Measurements from ENCODE around the gene PRSS58.
A peak's percentile ranks its signal among the peaks of the same experiment; 100 is the strongest.

Gene PRSS58

DNA sequence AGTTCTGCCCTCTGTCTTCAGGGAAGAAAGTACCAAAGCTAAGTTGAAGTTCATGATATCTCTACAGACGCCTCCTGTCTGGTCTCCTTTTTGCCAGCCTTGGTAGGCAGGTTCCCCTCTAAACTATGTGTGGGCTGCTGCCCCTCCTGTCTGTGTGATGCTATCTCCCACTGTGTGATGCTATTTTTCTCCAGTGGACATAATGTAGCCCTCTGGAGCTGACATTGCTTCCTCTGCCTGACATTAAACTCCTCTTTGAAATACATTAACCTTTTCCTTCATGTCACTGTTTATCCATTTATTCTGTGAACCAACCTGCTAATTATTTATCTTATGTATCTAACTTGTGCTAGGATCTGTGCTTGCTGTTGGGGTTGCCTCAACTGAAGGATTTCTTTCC, at the start of gene PRSS58:
Gene PRSS58 (minus strand): TSS at position 101 of the 400 bp plus-strand sequence. CDS start 351 bp downstream, outside the sequence.
- Histone ChIP-seq H3K4me3 (no peak within 1 kb of the TSS), H3K27ac (no peak within 1 kb of the TSS)

GRCh38 chr7:142307246-142307900, 49.5 kb upstream of the PRSS58 start:
- H3K4me3 ChIP-seq, result no peak overlapping the region
- no peak overlapping the region for H3K27ac ChIP-seq

- Histone ChIP-seq H3K27ac (no peak overlapping the region), H3K4me3 (no peak overlapping the region)
Observed at GRCh38 chr7:142303650-142304049, 45.8 kb upstream of the PRSS58 start.

- H3K27ac ChIP-seq, result no peak overlapping the region
- no peak overlapping the region for H3K4me3 ChIP-seq
Observed at GRCh38 chr7:142301923-142302550, 44.2 kb upstream of the PRSS58 start.

- H3K4me3 ChIP-seq, result no peak overlapping the region
Observed at GRCh38 chr7:142301299-142301698, 43.4 kb upstream of the PRSS58 start.

DNA sequence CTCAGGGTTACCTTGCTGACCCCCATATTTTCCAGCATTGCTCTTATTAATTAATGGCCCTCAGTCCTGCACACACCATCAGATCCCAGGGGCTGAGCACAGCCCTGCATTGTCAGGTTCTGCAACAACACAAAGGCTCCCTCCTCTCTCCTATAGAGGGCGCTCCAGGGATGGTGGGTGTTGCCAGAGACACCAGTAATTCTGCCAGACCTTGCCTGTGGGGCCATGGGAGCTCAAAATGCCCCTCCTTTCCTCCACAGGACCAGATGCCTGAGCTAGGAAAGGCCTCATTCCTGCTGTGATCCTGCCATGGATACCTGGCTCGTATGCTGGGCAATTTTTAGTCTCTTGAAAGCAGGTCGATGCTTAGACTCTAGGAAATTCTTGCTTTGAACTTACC, 42.8 kb upstream of the PRSS58 start:
- Histone ChIP-seq H3K4me3 (no peak overlapping the region), H3K27ac (peak overlapping the region in 1 of 21 experiments; percentile 4)

More at GRCh38 chr7:142301299-142301698, 43.4 kb upstream of the PRSS58 start:
- peak overlapping the region in 1 of 21 experiments; percentile 4 for H3K27ac ChIP-seq

DNA sequence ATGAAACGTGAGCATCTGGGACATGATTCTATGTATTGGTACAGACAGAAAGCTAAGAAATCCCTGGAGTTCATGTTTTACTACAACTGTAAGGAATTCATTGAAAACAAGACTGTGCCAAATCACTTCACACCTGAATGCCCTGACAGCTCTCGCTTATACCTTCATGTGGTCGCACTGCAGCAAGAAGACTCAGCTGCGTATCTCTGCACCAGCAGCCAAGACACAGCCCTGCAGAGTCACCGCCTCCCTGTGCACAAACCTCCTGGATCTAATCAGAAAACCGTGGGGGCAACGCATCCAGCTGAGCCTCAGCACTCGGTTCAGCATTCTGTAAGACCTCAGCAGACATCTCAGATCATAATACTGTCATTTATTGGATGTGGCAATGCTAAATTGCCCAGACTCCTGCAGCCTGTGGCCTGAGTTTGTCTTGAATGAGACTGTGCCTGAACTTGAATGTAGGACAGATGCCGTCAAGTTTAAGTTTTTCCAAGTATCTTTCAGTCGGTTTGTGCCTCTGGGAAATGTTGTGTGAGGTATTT, 41.5 kb upstream of the PRSS58 start:
- H3K4me3 ChIP-seq, result no peak overlapping the region

GRCh38 chr7:142298627-142299026, 40.8 kb upstream of the PRSS58 start:
- Histone ChIP-seq H3K4me3 (no peak overlapping the region), H3K27ac (no peak overlapping the region)

More for the DNA sequence above, 41.5 kb upstream of the PRSS58 start:
- H3K27ac ChIP-seq, result no peak overlapping the region

DNA sequence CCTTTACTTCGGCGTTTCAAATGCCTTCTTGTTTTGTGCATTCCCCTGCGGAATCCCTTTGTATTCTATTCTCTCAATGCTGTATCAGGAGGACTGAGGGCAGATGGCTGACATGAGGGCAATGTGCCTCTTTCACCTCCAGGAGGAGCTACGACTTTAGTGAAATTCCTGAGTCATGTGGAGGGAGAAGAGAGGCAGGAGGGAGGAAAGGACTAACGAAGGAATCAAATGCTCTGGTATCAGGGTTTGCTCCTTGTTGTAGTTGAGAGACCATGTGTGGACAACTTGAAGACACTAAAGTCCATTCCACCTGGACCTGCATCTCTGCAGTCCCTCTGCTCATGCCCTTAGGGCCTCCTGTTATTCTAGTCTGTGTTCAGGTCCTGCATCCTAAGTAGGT, 40.2 kb upstream of the PRSS58 start:
- no peak overlapping the region for H3K4me3 ChIP-seq
- H3K27ac ChIP-seq, result no peak overlapping the region

- H3K4me3 ChIP-seq, result no peak overlapping the region
- no peak overlapping the region for H3K27ac ChIP-seq
Observed at GRCh38 chr7:142280263-142280662, 22.4 kb upstream of the PRSS58 start.

GRCh38 chr7:142279601-142280000, 21.7 kb upstream of the PRSS58 start:
- Histone ChIP-seq H3K27ac (no peak overlapping the region), H3K4me3 (no peak overlapping the region)

DNA sequence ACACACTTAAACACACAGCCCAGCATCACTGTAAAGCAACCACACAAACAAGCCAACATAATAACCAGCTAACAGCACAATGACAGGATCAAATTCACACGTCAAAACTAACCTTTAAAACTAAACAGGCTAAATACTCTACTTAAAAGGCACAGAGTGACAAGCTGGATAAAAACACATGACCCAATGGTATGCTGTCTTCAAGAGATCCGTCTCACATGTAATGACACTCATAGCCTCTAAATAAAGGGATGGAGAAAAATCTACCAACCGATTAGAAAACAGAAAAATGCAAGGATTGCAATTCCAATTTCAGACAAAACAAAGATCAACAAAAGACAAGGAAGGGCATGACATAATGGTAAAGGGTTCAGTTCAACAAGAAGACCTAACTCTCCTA, 17.2 kb upstream of the PRSS58 start:
- H3K27ac ChIP-seq, result no peak overlapping the region
- no peak overlapping the region for H3K4me3 ChIP-seq

DNA sequence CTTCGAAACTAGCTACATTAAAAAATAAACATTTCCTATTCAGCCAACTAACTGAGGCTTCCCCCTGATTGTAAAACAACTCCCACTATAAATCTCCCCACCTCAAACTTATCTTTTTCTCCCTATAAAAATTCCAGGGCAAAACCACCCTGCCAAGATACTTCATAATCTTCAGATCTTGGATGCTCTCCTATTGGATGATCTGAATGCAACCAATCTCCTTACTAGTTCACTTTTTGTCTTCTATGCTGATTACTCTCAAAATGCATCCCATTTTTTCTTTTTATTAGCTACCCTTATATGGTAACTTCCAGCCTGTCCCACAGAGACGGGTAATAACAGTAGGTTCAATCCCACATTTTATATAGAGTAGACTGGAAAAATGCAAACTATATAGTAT, 15.0 kb upstream of the PRSS58 start:
- no peak overlapping the region for H3K4me3 ChIP-seq
- no peak overlapping the region for H3K27ac ChIP-seq

DNA sequence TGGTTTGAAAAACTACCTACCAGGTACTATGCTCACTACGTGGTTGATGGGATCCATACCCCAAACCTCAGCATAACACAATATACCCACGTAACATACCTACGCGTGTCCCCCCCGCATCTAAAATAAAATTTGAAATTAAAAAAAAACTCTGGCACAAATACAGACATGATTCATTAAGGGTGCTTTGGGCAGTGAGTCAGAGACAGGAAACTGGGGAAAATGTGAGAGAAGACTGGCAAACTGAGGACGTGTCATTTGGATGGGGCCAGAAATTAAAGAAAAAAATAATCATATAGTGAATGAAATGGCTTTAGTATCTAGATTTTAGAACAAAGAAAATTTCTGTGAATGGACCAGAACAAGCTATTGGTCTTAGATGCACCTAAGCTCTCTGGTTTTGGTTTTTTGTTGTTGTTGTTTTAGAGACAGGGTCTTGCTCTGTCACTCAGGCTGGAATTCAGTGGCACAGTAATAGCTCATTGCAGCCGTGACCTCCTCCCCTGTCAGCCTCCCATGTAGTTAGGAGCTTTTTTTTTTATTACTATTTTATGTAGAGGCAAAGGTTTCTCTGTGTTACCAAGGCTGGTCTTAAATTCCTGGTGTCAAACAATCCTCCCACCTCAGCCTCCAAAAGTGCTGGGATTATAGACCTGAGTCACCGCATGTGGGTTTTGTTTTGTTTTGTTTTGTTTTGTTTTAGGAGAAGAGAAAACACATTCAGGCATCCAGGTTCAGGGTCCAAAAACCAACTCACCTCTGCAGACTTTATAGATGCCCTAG, 5.9 kb upstream of the PRSS58 start:
- no peak overlapping the region for H3K27ac ChIP-seq
- no peak overlapping the region for H3K4me3 ChIP-seq

GRCh38 chr7:142250705-142251104, 7.2 kb downstream of the PRSS58 start:
- H3K27ac ChIP-seq, result no peak overlapping the region
- H3K4me3 ChIP-seq, result no peak overlapping the region

DNA sequence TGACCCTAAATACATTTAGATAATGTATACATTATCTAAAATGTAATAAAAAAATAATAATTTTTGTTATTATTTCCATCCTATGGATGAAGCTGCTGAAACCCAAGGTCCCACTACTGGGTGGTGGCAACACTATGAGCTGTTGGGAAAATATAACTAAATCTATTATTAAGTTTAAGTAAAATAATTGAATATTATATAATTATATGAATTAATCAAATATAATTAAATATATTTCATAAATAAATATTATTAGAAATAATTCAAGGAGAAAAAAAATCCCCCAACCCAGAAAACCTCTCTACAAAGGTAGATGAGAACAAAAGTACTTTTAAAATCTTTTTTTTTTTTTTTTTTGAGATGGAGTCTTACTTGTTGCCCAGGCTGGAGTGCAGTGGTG, 7.9 kb downstream of the PRSS58 start:
- H3K27ac ChIP-seq, result no peak overlapping the region

DNA sequence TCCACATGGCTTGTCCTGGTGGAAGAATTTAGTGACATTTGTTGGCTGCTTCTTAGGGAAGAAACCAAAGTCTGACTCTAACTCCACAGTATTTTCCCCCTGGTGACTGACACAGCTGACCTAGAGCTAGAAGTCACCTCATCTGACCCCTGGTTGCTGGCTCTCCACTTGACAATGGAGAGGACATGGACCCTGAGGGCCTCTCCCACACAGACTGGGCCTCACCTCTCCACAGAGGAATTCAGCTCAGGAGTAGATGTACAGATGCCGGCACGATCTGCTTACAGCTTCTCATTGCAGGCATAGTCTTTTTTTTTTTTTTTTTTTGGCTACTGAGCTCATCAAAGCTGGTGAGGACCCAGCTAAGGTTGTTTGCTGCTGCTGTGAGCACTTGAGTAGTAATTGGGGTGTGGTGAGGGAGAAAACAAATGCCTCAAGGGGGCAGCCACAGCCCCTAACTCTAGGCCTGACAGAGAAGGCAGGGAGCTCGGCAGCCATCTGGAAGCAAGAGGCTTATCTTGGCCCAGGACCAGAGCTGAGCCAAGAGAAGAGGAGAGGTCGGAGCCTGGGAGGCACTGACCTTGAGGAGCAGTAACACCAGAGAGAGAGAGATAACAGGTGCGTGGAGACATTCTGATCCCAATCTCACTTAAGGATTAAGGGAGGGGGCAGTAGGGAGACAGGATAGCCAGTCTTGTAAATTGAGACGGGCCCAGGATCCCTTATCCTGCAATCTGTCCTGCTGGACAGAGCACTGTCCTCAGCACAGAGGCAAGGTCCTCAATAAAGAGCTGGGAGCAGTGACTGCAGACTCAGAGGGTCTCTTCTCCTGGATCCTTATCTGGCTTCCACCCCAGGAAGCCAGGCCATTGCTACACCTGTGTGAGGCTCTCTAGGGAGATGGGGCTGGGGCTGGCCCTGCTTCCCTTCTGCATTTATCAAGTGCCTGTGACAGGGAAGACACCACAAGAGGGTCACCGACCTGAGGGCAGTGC, 9.4 kb downstream of the PRSS58 start:
- no peak overlapping the region for H3K4me3 ChIP-seq
- H3K27ac ChIP-seq, result no peak overlapping the region

More for the DNA sequence above, 7.9 kb downstream of the PRSS58 start:
- no peak overlapping the region for H3K4me3 ChIP-seq

- Histone ChIP-seq H3K27ac (no peak overlapping the region), H3K4me3 (no peak overlapping the region)
Observed at GRCh38 chr7:142243823-142244222, 14.0 kb downstream of the PRSS58 start.

DNA sequence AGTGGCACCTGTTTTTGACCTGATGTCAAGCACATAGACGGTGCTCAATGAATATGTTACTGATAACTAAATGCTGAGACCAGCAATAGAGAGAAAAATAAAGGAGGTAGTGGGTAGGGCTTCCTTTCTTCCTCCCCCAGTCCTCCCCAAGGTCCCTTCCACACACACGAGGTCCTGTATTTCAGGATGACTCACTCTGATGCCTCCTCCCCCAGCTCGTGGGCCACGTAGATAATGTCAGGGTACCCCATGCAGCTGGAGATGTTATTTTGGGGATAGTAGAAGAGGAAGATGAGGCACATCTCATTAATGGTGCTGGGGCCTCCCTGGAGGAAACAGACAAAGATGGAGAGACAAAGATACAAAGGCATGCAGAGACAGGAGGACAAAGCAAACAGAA, 17.3 kb downstream of the PRSS58 start:
- Histone ChIP-seq H3K4me3 (no peak overlapping the region), H3K27ac (no peak overlapping the region)

Measured in skin epidermis (tissue), 12 donors.